Activated CD4-positive, CD25-positive, alpha-beta regulatory T cell (primary cell): ENCODE data around the gene RARA.

Source experiments
- DNase-seq, 4 experiments: peaks; one replicate each; lab custom pipeline; 2025; lab: John Stamatoyannopoulos, UW

RARA gene

GRCh38 chr17:40345994-40346764 lies 37.2 kb downstream of the RARA start:
- no peak for DNase-seq

- no peak for DNase-seq
Measured at GRCh38 chr17:40346765-40347158, 37.8 kb downstream of the RARA start.

GRCh38 chr17:40347319-40348135 lies 38.5 kb downstream of the RARA start:
- no peak for DNase-seq

GRCh38 chr17:40348136-40348504 lies 39.1 kb downstream of the RARA start:
- no peak for DNase-seq

GRCh38 chr17:40348562-40349476 lies 39.8 kb downstream of the RARA start:
- no peak for DNase-seq

GRCh38 chr17:40349477-40349894 lies 40.5 kb downstream of the RARA start:
- no peak for DNase-seq

- no peak for DNase-seq
Measured at GRCh38 chr17:40349895-40350688, 41.1 kb downstream of the RARA start.

- DNase-seq: no peak
Measured at GRCh38 chr17:40350689-40351358, 41.8 kb downstream of the RARA start.

GRCh38 chr17:40351359-40352236 lies 42.6 kb downstream of the RARA start:
- DNase-seq: no peak

GRCh38 chr17:40352237-40352778 lies 43.3 kb downstream of the RARA start:
- no peak for DNase-seq

- DNase-seq: no peak
Measured at GRCh38 chr17:40352779-40353394, 43.9 kb downstream of the RARA start.

GRCh38 chr17:40354221-40355122 lies 45.5 kb downstream of the RARA start:
- DNase-seq: no peak

- DNase-seq: peak; percentile 64 to 77 (median 73)
Measured at GRCh38 chr17:40355123-40355803, 46.3 kb downstream of the RARA start.

GRCh38 chr17:40355804-40356758 lies 47.1 kb downstream of the RARA start:
- no peak for DNase-seq

- no peak for DNase-seq
Measured at GRCh38 chr17:40356990-40357881, 48.3 kb downstream of the RARA start.
